AG04450 (cell line): ENCODE measurements around the gene ACVR2B. TPM values are rescaled to one million over a fixed set of nuclear protein-coding genes. Genes with fewer than 3 reads are reported as not detected.

Experiments
- CTCF ChIA-PET: fragments of 300-600, 350-600 bp; formaldehyde crosslinking; extraction: SDS; loops from one replicate; lab custom pipeline; 2022; ENCODE audit warnings: antibody characterized with exemption, inconsistent platforms; lab: Charles Lee
- POLR2A ChIA-PET: fragments of 350-600 bp; formaldehyde crosslinking; extraction: SDS; loops from one replicate; lab custom pipeline; 2021; ENCODE audit warnings: antibody characterized with exemption, inconsistent platforms; lab: Yijun Ruan, JAX
- DNase-seq: peaks from one replicate; pipeline ENCODE4 v3.0.0-alpha.2; 2011; ENCODE audit warnings: low read depth, low spot score
- H3K27ac ChIP-seq: one replicate; pipeline ENCODE4 v1.5.1; 2012; ENCODE audit warnings: low read depth, low read length, control low read depth
- H3K27me3 ChIP-seq: one replicate; pipeline ENCODE4 v1.6.0; 2012; ENCODE audit warnings: low read length; ENCODE audit not compliant: control insufficient read depth, insufficient read depth
- H3K4me3 ChIP-seq: 2 replicates; pipeline ENCODE4 v1.5.1; 2011; ENCODE audit warnings: mild to moderate bottlenecking, low read depth, low read length, control low read depth
- H3K9me3 ChIP-seq: 2 replicates; pipeline ENCODE4 v1.5.1; 2012; ENCODE audit warnings: low read length; ENCODE audit not compliant: control insufficient read depth, insufficient read depth
- polyA plus RNA-seq: library from polyadenylated mRNA; depleted of rRNA; stranded (reverse); fragments of >200 nt; gene quantifications from 2 replicates; pipeline ENCODE4 v1.2.3, GENCODE V29; 2011
- TF ChIP-seq, protein P1 (sequence below): IDR thresholded peaks from 2 replicates; pipeline ENCODE4 v1.5.1; 2011; ENCODE audit warnings: low read depth, low read length, control low read depth, inconsistent platforms

The ACVR2B gene
- polyA plus RNA-seq, 1 experiment: 1.0 TPM

DNA sequence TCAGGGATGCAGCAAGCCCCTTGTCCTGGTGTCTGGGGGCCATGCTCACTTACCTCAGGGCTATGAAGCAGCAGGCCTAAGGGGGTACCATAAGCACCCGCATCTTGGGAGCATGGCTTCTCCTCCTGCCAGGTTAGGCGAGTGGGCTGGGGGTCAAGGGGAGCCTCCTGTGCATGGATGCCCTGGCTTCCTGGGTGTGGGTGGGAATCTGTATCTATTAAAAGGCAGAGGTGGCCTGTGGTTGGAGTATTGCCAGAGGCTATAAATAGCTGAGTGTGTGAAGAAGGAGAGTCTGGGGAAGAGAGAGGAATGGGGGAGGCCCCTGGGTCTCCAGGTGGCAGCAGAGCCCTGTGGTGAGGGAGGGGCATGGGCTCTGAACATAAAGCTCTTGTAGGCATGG, 19.5 kb downstream of the ACVR2B start:
- no peak overlapping the region for H3K27ac ChIP-seq
- DNase-seq: no peak
- no peak overlapping the region for H3K4me3 ChIP-seq
- CTCF ChIA-PET: interaction anchor here (2.2 kb wide), 1 partner anchor 127 kb away, joined by 9 read pairs; the partner anchor contains the start of gene XYLB
- POLR2A ChIA-PET: no interaction called here
- no peaks in the 10 kb centered on the region; the same call in 1 of the 2 replicates for H3K9me3 ChIP-seq
- no peaks in the 10 kb centered on the region for H3K27me3 ChIP-seq
- TF ChIP-seq, protein P1, sequence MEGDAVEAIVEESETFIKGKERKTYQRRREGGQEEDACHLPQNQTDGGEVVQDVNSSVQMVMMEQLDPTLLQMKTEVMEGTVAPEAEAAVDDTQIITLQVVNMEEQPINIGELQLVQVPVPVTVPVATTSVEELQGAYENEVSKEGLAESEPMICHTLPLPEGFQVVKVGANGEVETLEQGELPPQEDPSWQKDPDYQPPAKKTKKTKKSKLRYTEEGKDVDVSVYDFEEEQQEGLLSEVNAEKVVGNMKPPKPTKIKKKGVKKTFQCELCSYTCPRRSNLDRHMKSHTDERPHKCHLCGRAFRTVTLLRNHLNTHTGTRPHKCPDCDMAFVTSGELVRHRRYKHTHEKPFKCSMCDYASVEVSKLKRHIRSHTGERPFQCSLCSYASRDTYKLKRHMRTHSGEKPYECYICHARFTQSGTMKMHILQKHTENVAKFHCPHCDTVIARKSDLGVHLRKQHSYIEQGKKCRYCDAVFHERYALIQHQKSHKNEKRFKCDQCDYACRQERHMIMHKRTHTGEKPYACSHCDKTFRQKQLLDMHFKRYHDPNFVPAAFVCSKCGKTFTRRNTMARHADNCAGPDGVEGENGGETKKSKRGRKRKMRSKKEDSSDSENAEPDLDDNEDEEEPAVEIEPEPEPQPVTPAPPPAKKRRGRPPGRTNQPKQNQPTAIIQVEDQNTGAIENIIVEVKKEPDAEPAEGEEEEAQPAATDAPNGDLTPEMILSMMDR: no peak

DNA sequence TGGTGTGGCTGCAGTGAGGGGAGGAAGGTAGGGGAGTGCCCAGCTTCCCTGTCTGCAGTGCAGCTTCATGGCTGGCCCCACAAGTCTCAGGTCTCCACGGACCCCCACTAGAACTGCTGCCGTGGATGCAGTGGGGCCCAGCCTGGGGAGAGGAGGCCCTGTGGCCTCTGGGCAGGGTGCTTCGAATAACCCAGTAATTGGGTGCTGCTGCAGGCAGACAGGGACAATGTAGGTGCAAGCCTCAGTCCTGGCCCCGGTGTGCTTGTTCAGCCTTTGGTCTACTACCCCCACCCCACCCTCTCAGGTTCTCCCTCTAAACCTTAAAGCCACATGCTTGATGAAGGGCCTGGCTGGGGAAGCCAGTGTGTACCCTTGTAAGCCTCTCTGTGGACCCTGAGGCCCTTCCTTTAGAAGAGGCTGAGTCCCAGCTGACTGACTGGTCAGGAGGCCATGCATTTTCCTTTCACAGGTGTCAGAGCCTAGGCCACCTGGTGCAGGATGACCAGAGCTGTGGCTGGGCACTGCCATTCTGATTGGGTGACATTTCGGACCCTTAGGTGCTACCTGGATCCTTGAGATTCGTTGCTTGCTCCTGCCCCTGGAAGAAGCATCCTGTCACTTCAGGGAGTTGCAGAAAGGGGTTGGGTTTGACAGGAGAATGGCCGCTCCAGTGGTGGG, 21.4 kb downstream of the ACVR2B start:
- CTCF ChIA-PET: interaction anchor here (2.2 kb wide), 1 partner anchor 129 kb away, joined by 9 read pairs; the partner anchor contains the start of gene XYLB

DNA sequence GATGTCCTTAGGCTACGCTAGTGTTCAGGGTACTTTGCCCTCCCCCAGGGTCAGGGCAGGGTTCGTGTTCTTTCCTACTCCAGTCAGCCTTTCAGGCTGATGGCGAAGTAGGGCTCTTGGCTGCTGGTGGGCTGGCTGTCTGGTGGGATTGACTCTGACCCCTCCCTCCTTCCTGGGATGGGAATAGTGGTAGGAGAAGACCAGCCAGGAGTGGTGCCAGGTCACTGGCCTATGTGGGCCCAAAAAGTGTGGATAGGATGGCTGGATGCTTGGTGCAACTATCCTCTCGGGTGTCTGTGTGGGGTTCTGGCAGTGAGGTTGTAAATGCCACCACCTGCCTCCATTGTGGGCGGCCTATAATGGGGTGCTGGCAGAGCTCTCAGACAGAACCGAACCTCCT, 22.0 kb downstream of the ACVR2B start:
- ChIA-PET POLR2A (no interaction called here), CTCF (no interaction called here)
- DNase-seq: no peak
- no peaks in the 10 kb centered on the region; the same call in 1 of the 2 replicates for H3K9me3 ChIP-seq
- no peaks in the 10 kb centered on the region for H3K27me3 ChIP-seq
- TF ChIP-seq, protein P1: no peak
- no peak overlapping the region for H3K4me3 ChIP-seq
- no peak overlapping the region for H3K27ac ChIP-seq

More for the DNA sequence above, 21.4 kb downstream of the ACVR2B start:
- no peaks in the 10 kb centered on the region for H3K27me3 ChIP-seq
- TF ChIP-seq, protein P1: no peak
- H3K27ac ChIP-seq: no peak overlapping the region
- POLR2A ChIA-PET: no interaction called here
- no peaks in the 10 kb centered on the region; the same call in 1 of the 2 replicates for H3K9me3 ChIP-seq
- no peak for DNase-seq
- H3K4me3 ChIP-seq: no peak overlapping the region

DNA sequence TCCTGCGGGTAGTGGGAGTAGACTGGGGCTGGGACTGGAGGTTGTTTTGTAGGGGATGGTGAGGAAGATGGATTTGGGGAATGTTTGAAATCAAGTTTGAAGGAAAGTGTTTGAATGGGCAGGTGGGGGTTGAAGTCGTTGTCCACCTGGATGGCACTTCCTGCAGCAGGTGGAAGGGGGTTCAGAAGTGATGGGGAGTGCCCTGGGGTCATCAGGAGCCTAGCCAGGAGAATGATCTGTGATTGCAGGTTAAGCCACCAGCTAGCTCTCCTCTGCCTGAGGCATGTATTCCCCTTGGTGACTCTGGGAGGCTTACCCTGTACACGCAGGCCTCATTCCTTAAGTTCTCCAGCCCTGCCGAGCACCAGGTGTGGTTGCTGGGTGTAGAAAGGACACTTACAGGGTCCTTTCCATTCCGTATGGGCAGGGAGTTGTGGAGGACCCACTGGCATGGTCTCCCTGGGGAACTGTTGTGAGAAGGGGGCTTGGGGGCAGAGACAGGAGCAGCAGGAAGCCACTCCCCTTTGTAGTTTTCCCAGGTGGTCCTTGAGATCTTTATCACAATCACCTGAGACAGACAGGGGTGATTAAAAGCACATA, 22.6 kb downstream of the ACVR2B start:
- Histone ChIP-seq H3K4me3 (no peak overlapping the region), H3K27me3 (no peaks in the 10 kb centered on the region), H3K27ac (no peak overlapping the region), H3K9me3 (no peaks in the 10 kb centered on the region; the same call in 1 of the 2 replicates)
- no peak for DNase-seq
- TF ChIP-seq, protein P1: no peak
- CTCF ChIA-PET: no interaction called here
- POLR2A ChIA-PET: no interaction called here

DNA sequence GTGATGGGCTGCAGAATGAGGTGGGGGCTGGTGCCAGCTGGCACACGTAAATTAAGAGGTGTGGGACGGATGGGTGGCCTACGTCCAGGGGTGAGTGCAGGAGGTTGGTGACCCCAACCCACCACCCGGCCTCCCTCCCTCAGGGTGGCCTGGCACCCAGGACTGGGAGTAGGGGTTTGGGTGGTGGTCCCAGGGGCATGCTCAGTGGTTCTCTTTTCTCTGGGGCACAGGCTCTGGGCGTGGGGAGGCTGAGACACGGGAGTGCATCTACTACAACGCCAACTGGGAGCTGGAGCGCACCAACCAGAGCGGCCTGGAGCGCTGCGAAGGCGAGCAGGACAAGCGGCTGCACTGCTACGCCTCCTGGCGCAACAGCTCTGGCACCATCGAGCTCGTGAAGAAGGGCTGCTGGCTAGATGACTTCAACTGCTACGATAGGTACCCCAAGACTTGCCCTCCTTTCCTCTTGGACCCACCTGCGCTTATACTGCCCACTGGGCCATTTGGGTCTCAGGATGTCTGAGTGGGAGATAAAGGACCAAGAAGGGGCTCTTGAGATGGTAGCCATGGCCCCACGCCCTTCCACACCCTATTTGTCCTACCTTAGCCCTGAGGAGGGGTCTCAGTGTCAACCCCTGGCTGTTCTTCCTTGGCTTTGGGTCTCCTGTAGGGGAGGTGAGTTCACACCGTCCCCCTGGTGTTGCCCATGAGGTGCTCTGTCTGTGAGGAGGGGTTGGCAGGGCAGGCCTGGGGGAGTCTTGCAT, 23.5 kb downstream of the ACVR2B start:
- Histone ChIP-seq H3K4me3 (no peak overlapping the region), H3K27me3 (no peaks in the 10 kb centered on the region), H3K9me3 (no peaks in the 10 kb centered on the region; the same call in 1 of the 2 replicates), H3K27ac (no peak overlapping the region)
- ChIA-PET POLR2A (no interaction called here), CTCF (no interaction called here)
- DNase-seq: no peak
- TF ChIP-seq, protein P1: no peak
